ENCODE measurements around the gene CHURC1. TPM values are rescaled to one million over a fixed set of nuclear protein-coding genes. Genes with fewer than 3 reads are reported as not detected.
A peak's percentile ranks its signal among the peaks of the same experiment; 100 is the strongest.

Gene CHURC1
- total and polyA plus RNA-seq, 2 donors from 2014 or later: 41.0 to 70.4 TPM

DNA sequence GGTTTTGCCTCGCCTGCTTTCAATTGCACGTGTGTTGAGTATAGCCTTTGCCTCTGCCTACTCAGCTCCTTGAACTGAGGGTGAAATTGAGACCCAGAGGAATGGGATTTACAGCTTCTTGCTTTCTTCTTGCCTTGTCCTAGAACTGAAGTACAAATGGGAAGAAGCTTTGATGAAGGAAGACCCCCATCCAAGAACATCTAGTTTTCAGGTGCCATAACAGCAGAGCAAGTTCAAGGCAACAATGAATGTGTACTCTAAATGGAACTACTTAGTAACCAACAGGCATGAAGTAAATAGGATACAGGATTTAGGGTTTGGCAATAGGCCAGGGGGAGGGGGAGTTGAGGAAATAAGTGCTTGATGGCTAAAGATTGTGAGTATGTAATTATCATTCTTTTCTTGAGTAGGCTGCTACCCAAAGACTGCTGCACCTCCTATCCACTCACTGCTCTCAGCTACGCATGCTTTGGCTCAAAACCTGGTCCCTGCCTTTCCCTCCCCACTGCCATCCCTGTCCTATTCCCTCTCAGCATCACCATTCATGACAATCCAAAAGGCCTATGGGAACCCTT is 26.2 kb downstream of the CHURC1 start:
- Histone ChIP-seq H3K9me3 (ENCODE audit: control insufficient read depth in 2 of 3, insufficient read depth in 1 of 3, low read length in 3 of 3) (no peaks in the 10 kb centered on the region), H3K4me3 (ENCODE audit: low read length in 3 of 3) (no peak overlapping the region), H3K4me1 (ENCODE audit: control insufficient read depth in 2 of 3, insufficient read depth in 2 of 3, low read depth in 1 of 3, low read length in 3 of 3) (peaks cover 0 to 28% (median 19%) of the 10 kb centered on the region in 3 donors), H3K9ac (ENCODE audit: low read length in 3 of 3) (no peak overlapping the region), H3K27me3 (ENCODE audit: control insufficient read depth, insufficient read depth, low read length) (no peaks in the 10 kb centered on the region), H3K36me3 (ENCODE audit: control insufficient read depth in 2 of 3, insufficient read depth in 3 of 3, low read length in 3 of 3) (no peaks in the 10 kb centered on the region), H3K27ac (ENCODE audit: low read depth in 2 of 2, low read length in 2 of 2) (no peak overlapping the region)
- DNase-seq (peak in 1 of 5 donors; percentile 3), FAIRE-seq (no peak)
- intact Hi-C loops (cut with DNase I): no loop called here
- TF ChIP-seq, protein P1, sequence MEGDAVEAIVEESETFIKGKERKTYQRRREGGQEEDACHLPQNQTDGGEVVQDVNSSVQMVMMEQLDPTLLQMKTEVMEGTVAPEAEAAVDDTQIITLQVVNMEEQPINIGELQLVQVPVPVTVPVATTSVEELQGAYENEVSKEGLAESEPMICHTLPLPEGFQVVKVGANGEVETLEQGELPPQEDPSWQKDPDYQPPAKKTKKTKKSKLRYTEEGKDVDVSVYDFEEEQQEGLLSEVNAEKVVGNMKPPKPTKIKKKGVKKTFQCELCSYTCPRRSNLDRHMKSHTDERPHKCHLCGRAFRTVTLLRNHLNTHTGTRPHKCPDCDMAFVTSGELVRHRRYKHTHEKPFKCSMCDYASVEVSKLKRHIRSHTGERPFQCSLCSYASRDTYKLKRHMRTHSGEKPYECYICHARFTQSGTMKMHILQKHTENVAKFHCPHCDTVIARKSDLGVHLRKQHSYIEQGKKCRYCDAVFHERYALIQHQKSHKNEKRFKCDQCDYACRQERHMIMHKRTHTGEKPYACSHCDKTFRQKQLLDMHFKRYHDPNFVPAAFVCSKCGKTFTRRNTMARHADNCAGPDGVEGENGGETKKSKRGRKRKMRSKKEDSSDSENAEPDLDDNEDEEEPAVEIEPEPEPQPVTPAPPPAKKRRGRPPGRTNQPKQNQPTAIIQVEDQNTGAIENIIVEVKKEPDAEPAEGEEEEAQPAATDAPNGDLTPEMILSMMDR (IDR thresholded peaks at IDR 0.05; ENCODE audit: borderline replicate concordance, extremely low read depth, insufficient read depth): no peak

DNA sequence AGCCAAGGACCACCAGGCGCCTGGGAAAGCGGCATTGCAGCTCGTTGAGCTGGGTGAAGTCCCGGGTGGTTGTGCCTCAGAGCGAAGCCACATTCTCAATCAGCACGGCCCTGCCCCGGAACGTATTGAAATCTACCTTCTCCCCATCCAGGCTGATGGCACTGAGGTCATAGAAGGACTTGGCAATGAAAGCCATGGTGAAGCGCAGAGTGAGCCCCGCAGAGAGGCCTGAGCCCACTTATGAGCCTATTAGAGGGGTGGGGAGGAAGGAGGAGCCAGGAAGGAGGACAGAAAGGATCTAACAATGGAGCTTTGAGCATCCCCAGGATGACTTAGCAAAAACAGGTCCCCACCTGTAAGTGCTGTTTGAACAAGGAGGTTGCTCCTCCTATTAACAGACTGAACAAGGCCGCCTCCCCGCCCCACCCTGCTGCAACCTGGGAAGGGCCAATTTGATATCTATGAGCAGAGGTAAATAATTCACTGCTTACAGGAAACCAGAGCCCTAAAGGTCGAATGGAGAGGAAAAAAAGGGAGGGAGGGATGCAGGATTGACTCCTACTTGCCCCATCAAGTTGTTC is 28.4 kb downstream of the CHURC1 start, which contains the start of gene GPX2:
Gene GPX2, minus strand, starts transcription at position 215 of the 581 bp plus-strand sequence. Its CDS starts 19 bp downstream, at position 196.
- no peak within 1 kb of the TSS for H3K4me3 ChIP-seq (ENCODE audit: low read length in 3 of 3)
- TF ChIP-seq, protein P1 (IDR thresholded peaks at IDR 0.05; ENCODE audit: borderline replicate concordance, extremely low read depth, insufficient read depth): no peak
- H3K36me3 ChIP-seq (ENCODE audit: control insufficient read depth in 2 of 3, insufficient read depth in 3 of 3, low read length in 3 of 3): peaks cover 0 to 4% (median 0%) of the 10 kb centered on the region in 3 donors
- no peak within 1 kb of the TSS for H3K9ac ChIP-seq (ENCODE audit: low read length in 3 of 3)
- no peaks in the 10 kb centered on the region for H3K27me3 ChIP-seq (ENCODE audit: control insufficient read depth, insufficient read depth, low read length)
- peak within 1 kb of the TSS in 1 of 2 donors; percentile 71 for H3K27ac ChIP-seq (ENCODE audit: low read depth in 2 of 2, low read length in 2 of 2)
- H3K9me3 ChIP-seq (ENCODE audit: control insufficient read depth in 2 of 3, insufficient read depth in 1 of 3, low read length in 3 of 3): no peaks in the 10 kb centered on the region
- peaks cover 0 to 21% (median 14%) of the 10 kb centered on the region in 3 donors for H3K4me1 ChIP-seq (ENCODE audit: control insufficient read depth in 2 of 3, insufficient read depth in 2 of 3, low read depth in 1 of 3, low read length in 3 of 3)
- FAIRE-seq (no peak), DNase-seq (peak in 1 of 5 donors; percentile 66)
- intact Hi-C loops (cut with DNase I): no loop called here

DNA sequence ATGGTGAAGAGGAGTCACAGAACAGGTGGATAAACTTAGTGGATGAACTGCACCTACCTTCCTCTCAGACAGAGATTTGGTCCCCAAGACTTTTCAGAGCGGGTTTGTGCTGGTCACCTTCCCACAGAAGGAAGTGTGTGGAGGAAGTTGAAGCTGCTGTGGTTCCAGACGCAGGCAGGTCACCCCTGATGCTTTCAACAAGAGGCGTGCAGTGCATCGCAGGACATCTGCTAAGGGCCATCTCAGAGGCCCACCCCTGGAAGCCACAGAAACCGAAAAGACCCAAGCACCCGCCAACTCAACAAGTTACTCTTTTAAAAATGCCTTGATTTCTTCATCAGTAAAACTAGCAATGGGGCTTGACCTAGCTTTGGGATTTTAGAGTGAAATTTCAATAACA is 29.3 kb downstream of the CHURC1 start:
- peaks cover 0 to 4% (median 0%) of the 10 kb centered on the region in 3 donors for H3K36me3 ChIP-seq (ENCODE audit: control insufficient read depth in 2 of 3, insufficient read depth in 3 of 3, low read length in 3 of 3)
- no peaks in the 10 kb centered on the region for H3K27me3 ChIP-seq (ENCODE audit: control insufficient read depth, insufficient read depth, low read length)
- H3K9ac ChIP-seq (ENCODE audit: low read length in 3 of 3): no peak overlapping the region
- intact Hi-C loops (cut with DNase I): no loop called here
- H3K9me3 ChIP-seq (ENCODE audit: control insufficient read depth in 2 of 3, insufficient read depth in 1 of 3, low read length in 3 of 3): no peaks in the 10 kb centered on the region
- DNase-seq (peak in 1 of 5 donors; percentile 40), FAIRE-seq (no peak)
- TF ChIP-seq, protein P1 (IDR thresholded peaks at IDR 0.05; ENCODE audit: borderline replicate concordance, extremely low read depth, insufficient read depth): no peak
- H3K27ac ChIP-seq (ENCODE audit: low read depth in 2 of 2, low read length in 2 of 2): no peak overlapping the region
- no peak overlapping the region for H3K4me3 ChIP-seq (ENCODE audit: low read length in 3 of 3)
- H3K4me1 ChIP-seq (ENCODE audit: control insufficient read depth in 2 of 3, insufficient read depth in 2 of 3, low read depth in 1 of 3, low read length in 3 of 3): peaks cover 0 to 18% (median 10%) of the 10 kb centered on the region in 3 donors

Measured in kidney (tissue), 14 donors.